WTC11 (cell line): Measurements from ENCODE around the gene KDM4C. TPM values are rescaled to one million over a fixed set of nuclear protein-coding genes. Genes with fewer than 3 reads are reported as not detected.

Source experiments
- ATAC-seq: fragments of 200-7000 bp; cut with Tn5 transposase; 2 replicates; pipeline ENCODE4 v1.10.0; 2021; ENCODE audit warnings: mild to moderate bottlenecking, moderate library complexity
- CTCF ChIA-PET: fragments of 300-600 bp; sonication (Branson Sonifier 250); formaldehyde crosslinking; loops from one replicate; lab custom pipeline; 2021; ENCODE audit warnings: antibody characterized with exemption; lab: Charles Lee
- POLR2A ChIA-PET: fragments of 350-600 bp; sonication (Branson Sonifier 250); formaldehyde crosslinking; loops from one replicate; lab custom pipeline; 2021; ENCODE audit warnings: antibody characterized with exemption; lab: Charles Lee
- DNase-seq: peaks from one replicate; pipeline ENCODE4 v3.0.0; 2021; ENCODE audit warnings: low spot score
- H3K27ac Mint-ChIP-seq: 2 replicates; pipeline ENCODE4 v1.8.0; 2021; ENCODE audit warnings: mixed read lengths
- H3K27me3 Mint-ChIP-seq: 2 replicates; pipeline ENCODE4 v1.8.0; 2021; ENCODE audit warnings: low read depth, mild to moderate bottlenecking, moderate library complexity, mixed read lengths
- H3K36me3 Mint-ChIP-seq: 2 replicates; pipeline ENCODE4 v1.8.0; 2021; ENCODE audit warnings: mixed read lengths
- H3K4me1 Mint-ChIP-seq: 2 replicates; pipeline ENCODE4 v1.8.0; 2022; ENCODE audit warnings: mixed read lengths
- H3K4me3 Mint-ChIP-seq: 2 replicates; pipeline ENCODE4 v1.8.0; 2021; ENCODE audit warnings: mild to moderate bottlenecking, moderate library complexity, mixed read lengths
- H3K9me3 Mint-ChIP-seq: 2 replicates; pipeline ENCODE4 v1.8.0; 2021; ENCODE audit warnings: mixed read lengths
- AR ChIP-seq: fragments of 250-450 bp; sonication (Bioruptor Pico); IDR thresholded peaks from 2 replicates; pipeline ENCODE4 v1.9.0; 2021; ENCODE audit warnings: mild to moderate bottlenecking
- NFE2L1 ChIP-seq: sonication (generic); formaldehyde crosslinking; IDR thresholded peaks from 2 replicates; pipeline ENCODE4 v1.8.1; 2023; ENCODE audit warnings: missing genetic modification reagents
- SP1 ChIP-seq: sonication (generic); formaldehyde crosslinking; conservative IDR thresholded peaks from 2 replicates; pipeline ENCODE4 v1.8.1; 2022; ENCODE audit warnings: missing genetic modification reagents
- ZNF396 ChIP-seq: fragments of 250-450 bp; sonication (Bioruptor Pico); IDR thresholded peaks from 2 replicates; pipeline ENCODE4 v1.8.0; 2021; ENCODE audit warnings: mild to moderate bottlenecking, moderate library complexity, borderline replicate concordance
- ZNF532 ChIP-seq: fragments of 250-450 bp; sonication (Bioruptor Pico); IDR thresholded peaks from 2 replicates; pipeline ENCODE4 v1.9.0; 2021; ENCODE audit warnings: mild to moderate bottlenecking, borderline replicate concordance
- total RNA-seq: library from RNA; stranded (reverse); gene quantifications from 3 replicates; pipeline ENCODE4 v1.2.3, GENCODE V29; 2021
- TF ChIP-seq, protein P1 (sequence below): fragments of 250-450 bp; sonication (Bioruptor Pico); IDR thresholded peaks from 2 replicates; pipeline ENCODE4 v2.1.2; 2022; ENCODE audit warnings: mild to moderate bottlenecking, moderate library complexity
- TF ChIP-seq, protein P2 (sequence below): sonication (generic); formaldehyde crosslinking; conservative IDR thresholded peaks from 2 replicates; pipeline ENCODE4 v1.8.1; 2023; ENCODE audit warnings: mild to moderate bottlenecking, low read depth, missing genetic modification reagents, moderate library complexity
- TF ChIP-seq, protein P3 (sequence below): sonication (generic); formaldehyde crosslinking; IDR thresholded peaks from 2 replicates; pipeline ENCODE4 v1.8.0; 2022; ENCODE audit warnings: missing genetic modification reagents
- TF ChIP-seq, protein P4 (sequence below): sonication (generic); formaldehyde crosslinking; IDR thresholded peaks from 2 replicates; pipeline ENCODE4 v1.8.1; 2023; ENCODE audit warnings: mild to moderate bottlenecking, moderate library complexity, missing genetic modification reagents
- TF ChIP-seq, protein P5 (sequence below): sonication (generic); formaldehyde crosslinking; IDR thresholded peaks from 2 replicates; pipeline ENCODE4 v1.8.1; 2023; ENCODE audit warnings: mild to moderate bottlenecking, missing genetic modification reagents, moderate library complexity
- TF ChIP-seq, protein P6 (sequence below): sonication (generic); formaldehyde crosslinking; IDR thresholded peaks from 2 replicates; pipeline ENCODE4 v1.8.1; 2022; ENCODE audit warnings: mild to moderate bottlenecking, missing genetic modification reagents, moderate library complexity, borderline replicate concordance
- TF ChIP-seq, protein P7 (sequence below): sonication (generic); formaldehyde crosslinking; IDR thresholded peaks from 2 replicates; pipeline ENCODE4 v1.8.0; 2023; ENCODE audit warnings: missing genetic modification reagents, mild to moderate bottlenecking, borderline replicate concordance

KDM4C gene
- total RNA-seq, 1 experiment from 2014 or later = 29.2 TPM

DNA sequence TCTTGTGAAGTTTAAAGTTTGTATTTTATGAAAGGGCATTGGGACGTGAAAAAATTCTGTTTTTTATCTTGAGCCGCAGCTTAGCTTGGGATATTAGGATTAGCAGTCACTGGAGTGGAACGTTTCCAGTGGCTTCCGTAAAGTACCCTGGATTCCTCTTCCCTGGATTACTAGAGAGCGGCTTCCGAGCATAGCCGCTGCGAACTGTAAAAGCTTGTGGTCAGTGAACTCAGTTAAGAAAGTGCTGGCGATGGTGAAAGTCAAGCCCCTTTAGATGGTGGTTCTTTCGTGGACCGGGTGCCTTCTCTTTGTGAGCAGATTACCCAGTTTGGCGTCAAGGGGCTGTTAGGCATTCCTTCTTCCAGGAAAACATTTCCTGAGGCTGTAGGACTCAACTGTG, 168.1 kb downstream of the KDM4C start:
- Mint-ChIP-seq H3K4me3 (no peak overlapping the region), H3K27me3 (no peaks in the 10 kb centered on the region), H3K36me3 (0 out of 2 replicates have a peak, but pooled peaks cover 4% of the 10 kb centered on the region), H3K9me3 (no peaks in the 10 kb centered on the region), H3K4me1 (peaks cover 38% of the 10 kb centered on the region), H3K27ac (no peak overlapping the region; the same call in 1 of the 2 replicates)
- POLR2A ChIA-PET = no interaction called here
- CTCF ChIA-PET = interaction anchor here (0.7 to 1.5 kb wide), 2 partner anchors 99 to 468 kb away, joined by 3 read pairs; no protein-coding TSS in a partner anchor
- DNase-seq = no peak
- no peak for ATAC-seq
- TF ChIP-seq NFE2L1 (CRISPR knock-in tag) (no peak), AR (CRISPR knock-in tag) (no peak), SP1 (CRISPR knock-in tag) (no peak), ZNF396 (CRISPR knock-in tag) (no peak), ZNF532 (CRISPR knock-in tag) (no peak)
- TF ChIP-seq, protein P1, sequence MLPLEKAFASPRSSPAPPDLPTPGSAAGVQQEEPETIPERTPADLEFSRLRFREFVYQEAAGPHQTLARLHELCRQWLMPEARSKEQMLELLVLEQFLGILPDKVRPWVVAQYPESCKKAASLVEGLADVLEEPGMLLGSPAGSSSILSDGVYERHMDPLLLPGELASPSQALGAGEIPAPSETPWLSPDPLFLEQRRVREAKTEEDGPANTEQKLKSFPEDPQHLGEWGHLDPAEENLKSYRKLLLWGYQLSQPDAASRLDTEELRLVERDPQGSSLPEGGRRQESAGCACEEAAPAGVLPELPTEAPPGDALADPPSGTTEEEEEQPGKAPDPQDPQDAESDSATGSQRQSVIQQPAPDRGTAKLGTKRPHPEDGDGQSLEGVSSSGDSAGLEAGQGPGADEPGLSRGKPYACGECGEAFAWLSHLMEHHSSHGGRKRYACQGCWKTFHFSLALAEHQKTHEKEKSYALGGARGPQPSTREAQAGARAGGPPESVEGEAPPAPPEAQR (CRISPR knock-in tag) = no peak
- TF ChIP-seq, protein P2, sequence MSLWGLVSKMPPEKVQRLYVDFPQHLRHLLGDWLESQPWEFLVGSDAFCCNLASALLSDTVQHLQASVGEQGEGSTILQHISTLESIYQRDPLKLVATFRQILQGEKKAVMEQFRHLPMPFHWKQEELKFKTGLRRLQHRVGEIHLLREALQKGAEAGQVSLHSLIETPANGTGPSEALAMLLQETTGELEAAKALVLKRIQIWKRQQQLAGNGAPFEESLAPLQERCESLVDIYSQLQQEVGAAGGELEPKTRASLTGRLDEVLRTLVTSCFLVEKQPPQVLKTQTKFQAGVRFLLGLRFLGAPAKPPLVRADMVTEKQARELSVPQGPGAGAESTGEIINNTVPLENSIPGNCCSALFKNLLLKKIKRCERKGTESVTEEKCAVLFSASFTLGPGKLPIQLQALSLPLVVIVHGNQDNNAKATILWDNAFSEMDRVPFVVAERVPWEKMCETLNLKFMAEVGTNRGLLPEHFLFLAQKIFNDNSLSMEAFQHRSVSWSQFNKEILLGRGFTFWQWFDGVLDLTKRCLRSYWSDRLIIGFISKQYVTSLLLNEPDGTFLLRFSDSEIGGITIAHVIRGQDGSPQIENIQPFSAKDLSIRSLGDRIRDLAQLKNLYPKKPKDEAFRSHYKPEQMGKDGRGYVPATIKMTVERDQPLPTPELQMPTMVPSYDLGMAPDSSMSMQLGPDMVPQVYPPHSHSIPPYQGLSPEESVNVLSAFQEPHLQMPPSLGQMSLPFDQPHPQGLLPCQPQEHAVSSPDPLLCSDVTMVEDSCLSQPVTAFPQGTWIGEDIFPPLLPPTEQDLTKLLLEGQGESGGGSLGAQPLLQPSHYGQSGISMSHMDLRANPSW (CRISPR knock-in tag) = no peak
- TF ChIP-seq, protein P3, sequence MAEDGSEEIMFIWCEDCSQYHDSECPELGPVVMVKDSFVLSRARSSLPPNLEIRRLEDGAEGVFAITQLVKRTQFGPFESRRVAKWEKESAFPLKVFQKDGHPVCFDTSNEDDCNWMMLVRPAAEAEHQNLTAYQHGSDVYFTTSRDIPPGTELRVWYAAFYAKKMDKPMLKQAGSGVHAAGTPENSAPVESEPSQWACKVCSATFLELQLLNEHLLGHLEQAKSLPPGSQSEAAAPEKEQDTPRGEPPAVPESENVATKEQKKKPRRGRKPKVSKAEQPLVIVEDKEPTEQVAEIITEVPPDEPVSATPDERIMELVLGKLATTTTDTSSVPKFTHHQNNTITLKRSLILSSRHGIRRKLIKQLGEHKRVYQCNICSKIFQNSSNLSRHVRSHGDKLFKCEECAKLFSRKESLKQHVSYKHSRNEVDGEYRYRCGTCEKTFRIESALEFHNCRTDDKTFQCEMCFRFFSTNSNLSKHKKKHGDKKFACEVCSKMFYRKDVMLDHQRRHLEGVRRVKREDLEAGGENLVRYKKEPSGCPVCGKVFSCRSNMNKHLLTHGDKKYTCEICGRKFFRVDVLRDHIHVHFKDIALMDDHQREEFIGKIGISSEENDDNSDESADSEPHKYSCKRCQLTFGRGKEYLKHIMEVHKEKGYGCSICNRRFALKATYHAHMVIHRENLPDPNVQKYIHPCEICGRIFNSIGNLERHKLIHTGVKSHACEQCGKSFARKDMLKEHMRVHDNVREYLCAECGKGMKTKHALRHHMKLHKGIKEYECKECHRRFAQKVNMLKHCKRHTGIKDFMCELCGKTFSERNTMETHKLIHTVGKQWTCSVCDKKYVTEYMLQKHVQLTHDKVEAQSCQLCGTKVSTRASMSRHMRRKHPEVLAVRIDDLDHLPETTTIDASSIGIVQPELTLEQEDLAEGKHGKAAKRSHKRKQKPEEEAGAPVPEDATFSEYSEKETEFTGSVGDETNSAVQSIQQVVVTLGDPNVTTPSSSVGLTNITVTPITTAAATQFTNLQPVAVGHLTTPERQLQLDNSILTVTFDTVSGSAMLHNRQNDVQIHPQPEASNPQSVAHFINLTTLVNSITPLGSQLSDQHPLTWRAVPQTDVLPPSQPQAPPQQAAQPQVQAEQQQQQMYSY (CRISPR knock-in tag) = no peak
- TF ChIP-seq, protein P4, sequence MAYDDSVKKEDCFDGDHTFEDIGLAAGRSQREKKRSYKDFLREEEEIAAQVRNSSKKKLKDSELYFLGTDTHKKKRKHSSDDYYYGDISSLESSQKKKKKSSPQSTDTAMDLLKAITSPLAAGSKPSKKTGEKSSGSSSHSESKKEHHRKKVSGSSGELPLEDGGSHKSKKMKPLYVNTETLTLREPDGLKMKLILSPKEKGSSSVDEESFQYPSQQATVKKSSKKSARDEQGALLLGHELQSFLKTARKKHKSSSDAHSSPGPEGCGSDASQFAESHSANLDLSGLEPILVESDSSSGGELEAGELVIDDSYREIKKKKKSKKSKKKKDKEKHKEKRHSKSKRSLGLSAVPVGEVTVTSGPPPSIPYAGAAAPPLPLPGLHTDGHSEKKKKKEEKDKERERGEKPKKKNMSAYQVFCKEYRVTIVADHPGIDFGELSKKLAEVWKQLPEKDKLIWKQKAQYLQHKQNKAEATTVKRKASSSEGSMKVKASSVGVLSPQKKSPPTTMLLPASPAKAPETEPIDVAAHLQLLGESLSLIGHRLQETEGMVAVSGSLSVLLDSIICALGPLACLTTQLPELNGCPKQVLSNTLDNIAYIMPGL (CRISPR knock-in tag) = no peak
- TF ChIP-seq, protein P5, sequence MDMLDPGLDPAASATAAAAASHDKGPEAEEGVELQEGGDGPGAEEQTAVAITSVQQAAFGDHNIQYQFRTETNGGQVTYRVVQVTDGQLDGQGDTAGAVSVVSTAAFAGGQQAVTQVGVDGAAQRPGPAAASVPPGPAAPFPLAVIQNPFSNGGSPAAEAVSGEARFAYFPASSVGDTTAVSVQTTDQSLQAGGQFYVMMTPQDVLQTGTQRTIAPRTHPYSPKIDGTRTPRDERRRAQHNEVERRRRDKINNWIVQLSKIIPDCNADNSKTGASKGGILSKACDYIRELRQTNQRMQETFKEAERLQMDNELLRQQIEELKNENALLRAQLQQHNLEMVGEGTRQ = no peak
- TF ChIP-seq, protein P6, sequence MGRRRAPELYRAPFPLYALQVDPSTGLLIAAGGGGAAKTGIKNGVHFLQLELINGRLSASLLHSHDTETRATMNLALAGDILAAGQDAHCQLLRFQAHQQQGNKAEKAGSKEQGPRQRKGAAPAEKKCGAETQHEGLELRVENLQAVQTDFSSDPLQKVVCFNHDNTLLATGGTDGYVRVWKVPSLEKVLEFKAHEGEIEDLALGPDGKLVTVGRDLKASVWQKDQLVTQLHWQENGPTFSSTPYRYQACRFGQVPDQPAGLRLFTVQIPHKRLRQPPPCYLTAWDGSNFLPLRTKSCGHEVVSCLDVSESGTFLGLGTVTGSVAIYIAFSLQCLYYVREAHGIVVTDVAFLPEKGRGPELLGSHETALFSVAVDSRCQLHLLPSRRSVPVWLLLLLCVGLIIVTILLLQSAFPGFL (CRISPR knock-in tag) = no peak
- TF ChIP-seq, protein P7, sequence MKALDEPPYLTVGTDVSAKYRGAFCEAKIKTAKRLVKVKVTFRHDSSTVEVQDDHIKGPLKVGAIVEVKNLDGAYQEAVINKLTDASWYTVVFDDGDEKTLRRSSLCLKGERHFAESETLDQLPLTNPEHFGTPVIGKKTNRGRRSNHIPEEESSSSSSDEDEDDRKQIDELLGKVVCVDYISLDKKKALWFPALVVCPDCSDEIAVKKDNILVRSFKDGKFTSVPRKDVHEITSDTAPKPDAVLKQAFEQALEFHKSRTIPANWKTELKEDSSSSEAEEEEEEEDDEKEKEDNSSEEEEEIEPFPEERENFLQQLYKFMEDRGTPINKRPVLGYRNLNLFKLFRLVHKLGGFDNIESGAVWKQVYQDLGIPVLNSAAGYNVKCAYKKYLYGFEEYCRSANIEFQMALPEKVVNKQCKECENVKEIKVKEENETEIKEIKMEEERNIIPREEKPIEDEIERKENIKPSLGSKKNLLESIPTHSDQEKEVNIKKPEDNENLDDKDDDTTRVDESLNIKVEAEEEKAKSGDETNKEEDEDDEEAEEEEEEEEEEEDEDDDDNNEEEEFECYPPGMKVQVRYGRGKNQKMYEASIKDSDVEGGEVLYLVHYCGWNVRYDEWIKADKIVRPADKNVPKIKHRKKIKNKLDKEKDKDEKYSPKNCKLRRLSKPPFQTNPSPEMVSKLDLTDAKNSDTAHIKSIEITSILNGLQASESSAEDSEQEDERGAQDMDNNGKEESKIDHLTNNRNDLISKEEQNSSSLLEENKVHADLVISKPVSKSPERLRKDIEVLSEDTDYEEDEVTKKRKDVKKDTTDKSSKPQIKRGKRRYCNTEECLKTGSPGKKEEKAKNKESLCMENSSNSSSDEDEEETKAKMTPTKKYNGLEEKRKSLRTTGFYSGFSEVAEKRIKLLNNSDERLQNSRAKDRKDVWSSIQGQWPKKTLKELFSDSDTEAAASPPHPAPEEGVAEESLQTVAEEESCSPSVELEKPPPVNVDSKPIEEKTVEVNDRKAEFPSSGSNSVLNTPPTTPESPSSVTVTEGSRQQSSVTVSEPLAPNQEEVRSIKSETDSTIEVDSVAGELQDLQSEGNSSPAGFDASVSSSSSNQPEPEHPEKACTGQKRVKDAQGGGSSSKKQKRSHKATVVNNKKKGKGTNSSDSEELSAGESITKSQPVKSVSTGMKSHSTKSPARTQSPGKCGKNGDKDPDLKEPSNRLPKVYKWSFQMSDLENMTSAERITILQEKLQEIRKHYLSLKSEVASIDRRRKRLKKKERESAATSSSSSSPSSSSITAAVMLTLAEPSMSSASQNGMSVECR (CRISPR knock-in tag) = no peak
